Spleen (tissue), 7 donors: ENCODE measurements around the gene SNRPD2.

Experiments used
- POLR2AphosphoS5 ChIP-seq, 3 donors: sonication (generic); formaldehyde crosslinking; IDR thresholded peaks; one replicate each; pipeline ENCODE4 v1.5.1; 2017; ENCODE audit warnings: antibody characterized with exemption in 3 of 3
- TF ChIP-seq, protein P1 (sequence below), 11 experiments: fragments of 200-600 bp in 7 of 11; fragments of 450-650 bp in 4 of 11; sonication (generic) in 4 of 11; IDR thresholded peaks in 8 of 11; conservative IDR thresholded peaks in 3 of 11; 1 replicate in 7 of 11; 2 replicates in 4 of 11; pipeline versions ENCODE4 v1.4.0 to v1.8.0; 2016 to 2021; ENCODE audit warnings: antibody characterized with exemption in 11 of 11, inconsistent platforms in 4 of 11, mild to moderate bottlenecking in 1 of 11
- donor health status: DM: no; HTN: no; CAD: no; lungs with moderate emphysema.
- donor health status: DM: no; HTN: no; CAD: no.
- donor health status: DM: no; HTN: no; CAD: no.

GRCh38 chr19:45701676-45702075 is 9.9 kb upstream of the SNRPD2 start:
- TF ChIP-seq, protein P1, sequence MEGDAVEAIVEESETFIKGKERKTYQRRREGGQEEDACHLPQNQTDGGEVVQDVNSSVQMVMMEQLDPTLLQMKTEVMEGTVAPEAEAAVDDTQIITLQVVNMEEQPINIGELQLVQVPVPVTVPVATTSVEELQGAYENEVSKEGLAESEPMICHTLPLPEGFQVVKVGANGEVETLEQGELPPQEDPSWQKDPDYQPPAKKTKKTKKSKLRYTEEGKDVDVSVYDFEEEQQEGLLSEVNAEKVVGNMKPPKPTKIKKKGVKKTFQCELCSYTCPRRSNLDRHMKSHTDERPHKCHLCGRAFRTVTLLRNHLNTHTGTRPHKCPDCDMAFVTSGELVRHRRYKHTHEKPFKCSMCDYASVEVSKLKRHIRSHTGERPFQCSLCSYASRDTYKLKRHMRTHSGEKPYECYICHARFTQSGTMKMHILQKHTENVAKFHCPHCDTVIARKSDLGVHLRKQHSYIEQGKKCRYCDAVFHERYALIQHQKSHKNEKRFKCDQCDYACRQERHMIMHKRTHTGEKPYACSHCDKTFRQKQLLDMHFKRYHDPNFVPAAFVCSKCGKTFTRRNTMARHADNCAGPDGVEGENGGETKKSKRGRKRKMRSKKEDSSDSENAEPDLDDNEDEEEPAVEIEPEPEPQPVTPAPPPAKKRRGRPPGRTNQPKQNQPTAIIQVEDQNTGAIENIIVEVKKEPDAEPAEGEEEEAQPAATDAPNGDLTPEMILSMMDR (IDR thresholded peaks at IDR 0.05 in 8 of 11, conservative IDR thresholded peaks at IDR 0.05 in 3 of 11): no peak
- no peak for TF ChIP-seq POLR2AphosphoS5 (IDR thresholded peaks at IDR 0.05)
